Mesangial cell (primary cell): ENCODE data around the gene USP17L18. TPM values are rescaled to one million over a fixed set of nuclear protein-coding genes. Genes with fewer than 3 reads are reported as not detected.

Experiments used
- total RNA-seq: library from RNA; depleted of rRNA; stranded (reverse); fragments of >200 nt; gene quantifications from 2 replicates; pipeline ENCODE4 v1.2.3, GENCODE V29; 2015

The USP17L18 gene
- not detected in 2 replicates for total RNA-seq

GRCh38 chr4:9247953-9248680 lies at the start of gene USP17L18:
Gene USP17L18 (plus strand): TSS chr4:9248630. CDS start chr4:9248630, 0 bp downstream.

GRCh38 chr4:9210357-9210756 lies 38.1 kb upstream of the USP17L18 start, which contains the start of gene USP17L10:
Gene USP17L10 (plus strand): TSS chr4:9210657. CDS start chr4:9210657, 0 bp downstream.

GRCh38 chr4:9215105-9215504 lies 33.3 kb upstream of the USP17L18 start, which contains the start of gene USP17L11:
Gene USP17L11 (plus strand): TSS chr4:9215405. CDS start chr4:9215405, 0 bp downstream.

GRCh38 chr4:9219852-9220251 lies 28.6 kb upstream of the USP17L18 start, which contains the start of gene USP17L12:
Gene USP17L12 (plus strand): TSS chr4:9220152. CDS start chr4:9220152, 0 bp downstream.

GRCh38 chr4:9224596-9224995 lies 23.8 kb upstream of the USP17L18 start, which contains the start of gene USP17L13:
Gene USP17L13 (plus strand): TSS chr4:9224896. CDS start chr4:9224896, 0 bp downstream.

GRCh38 chr4:9234085-9234484 lies 14.3 kb upstream of the USP17L18 start, which contains the start of gene USP17L15:
Gene USP17L15 (plus strand): TSS chr4:9234385. CDS start chr4:9234385, 0 bp downstream.

GRCh38 chr4:9243579-9243978 lies 4.9 kb upstream of the USP17L18 start, which contains the start of gene USP17L17:
Gene USP17L17 (plus strand): TSS chr4:9243879. CDS start chr4:9243879, 0 bp downstream.

GRCh38 chr4:9253078-9253477 lies 4.6 kb downstream of the USP17L18 start, which contains the start of gene USP17L19:
Gene USP17L19 (plus strand): TSS chr4:9253378. CDS start chr4:9253378, 0 bp downstream.

GRCh38 chr4:9257824-9258223 lies 9.4 kb downstream of the USP17L18 start, which contains the start of gene USP17L20:
Gene USP17L20 (plus strand): TSS chr4:9258124. CDS start chr4:9258124, 0 bp downstream.

GRCh38 chr4:9262572-9262971 lies 14.1 kb downstream of the USP17L18 start, which contains the start of gene USP17L21:
Gene USP17L21 (plus strand): TSS chr4:9262872. CDS start chr4:9262872, 0 bp downstream.

GRCh38 chr4:9267319-9267718 lies 18.9 kb downstream of the USP17L18 start, which contains the start of gene USP17L22:
Gene USP17L22 (plus strand): TSS chr4:9267619. CDS start chr4:9267619, 0 bp downstream.

Other genes starting within 250 kb of the USP17L18 start
- not detected in 2 replicates for gene FAM90A26, start 78.2 kb upstream of the USP17L18 start, total RNA-seq
- gene USP17L10, start 38.0 kb upstream of the USP17L18 start, total RNA-seq: not detected in 2 replicates
- not detected in 2 replicates for gene USP17L11, start 33.2 kb upstream of the USP17L18 start, total RNA-seq
- gene USP17L12, start 28.5 kb upstream of the USP17L18 start, total RNA-seq: not detected in 2 replicates
- not detected in 2 replicates for gene USP17L13, start 23.7 kb upstream of the USP17L18 start, total RNA-seq
- not detected in 2 replicates for gene USP17L15, start 14.2 kb upstream of the USP17L18 start, total RNA-seq
- gene USP17L17, start 4.8 kb upstream of the USP17L18 start, total RNA-seq: not detected in 2 replicates
- gene USP17L19, start 4.7 kb downstream of the USP17L18 start, total RNA-seq: not detected in 2 replicates
- not detected in 2 replicates for gene USP17L20, start 9.5 kb downstream of the USP17L18 start, total RNA-seq
- not detected in 2 replicates for gene USP17L21, start 14.2 kb downstream of the USP17L18 start, total RNA-seq
- gene USP17L22, start 19.0 kb downstream of the USP17L18 start, total RNA-seq: not detected in 2 replicates
- not detected in 2 replicates for gene USP17L24, start 76.5 kb downstream of the USP17L18 start, total RNA-seq
- not detected in 2 replicates for gene USP17L25, start 81.3 kb downstream of the USP17L18 start, total RNA-seq
- not detected in 2 replicates for gene USP17L26, start 86.0 kb downstream of the USP17L18 start, total RNA-seq
- gene USP17L5, start 90.8 kb downstream of the USP17L18 start, total RNA-seq: not detected in 2 replicates
- not detected in 2 replicates for gene USP17L27, start 95.5 kb downstream of the USP17L18 start, total RNA-seq
- not detected in 2 replicates for gene USP17L28, start 100.3 kb downstream of the USP17L18 start, total RNA-seq
- not detected in 2 replicates for gene USP17L29, start 105.0 kb downstream of the USP17L18 start, total RNA-seq
- gene USP17L30, start 114.5 kb downstream of the USP17L18 start, total RNA-seq: not detected in 2 replicates
- not detected in 2 replicates for gene DEFB131A, start 195.8 kb downstream of the USP17L18 start, total RNA-seq